WTC11 (cell line): Measurements from ENCODE around the gene COL20A1. TPM values are rescaled to one million over a fixed set of nuclear protein-coding genes. Genes with fewer than 3 reads are reported as not detected.

Experiments used
- ATAC-seq: fragments of 200-7000 bp; cut with Tn5 transposase; 2 replicates; pipeline ENCODE4 v1.10.0; 2021; ENCODE audit warnings: mild to moderate bottlenecking, moderate library complexity
- CTCF ChIA-PET: fragments of 300-600 bp; sonication (Branson Sonifier 250); formaldehyde crosslinking; loops from one replicate; lab custom pipeline; 2021; ENCODE audit warnings: antibody characterized with exemption; lab: Charles Lee
- POLR2A ChIA-PET: fragments of 350-600 bp; sonication (Branson Sonifier 250); formaldehyde crosslinking; loops from one replicate; lab custom pipeline; 2021; ENCODE audit warnings: antibody characterized with exemption; lab: Charles Lee
- DNase-seq: peaks from one replicate; pipeline ENCODE4 v3.0.0; 2021; ENCODE audit warnings: low spot score
- H3K27ac Mint-ChIP-seq: 2 replicates; pipeline ENCODE4 v1.8.0; 2021; ENCODE audit warnings: mixed read lengths
- H3K27me3 Mint-ChIP-seq: 2 replicates; pipeline ENCODE4 v1.8.0; 2021; ENCODE audit warnings: low read depth, mild to moderate bottlenecking, moderate library complexity, mixed read lengths
- H3K36me3 Mint-ChIP-seq: 2 replicates; pipeline ENCODE4 v1.8.0; 2021; ENCODE audit warnings: mixed read lengths
- H3K4me1 Mint-ChIP-seq: 2 replicates; pipeline ENCODE4 v1.8.0; 2022; ENCODE audit warnings: mixed read lengths
- H3K4me3 Mint-ChIP-seq: 2 replicates; pipeline ENCODE4 v1.8.0; 2021; ENCODE audit warnings: mild to moderate bottlenecking, moderate library complexity, mixed read lengths
- H3K9me3 Mint-ChIP-seq: 2 replicates; pipeline ENCODE4 v1.8.0; 2021; ENCODE audit warnings: mixed read lengths
- ATF2 ChIP-seq: sonication (generic); formaldehyde crosslinking; IDR thresholded peaks from 2 replicates; pipeline ENCODE4 v1.8.1; 2022; ENCODE audit warnings: low read depth, missing genetic modification reagents, borderline replicate concordance
- CREB1 ChIP-seq: sonication (generic); formaldehyde crosslinking; IDR thresholded peaks from 2 replicates; pipeline ENCODE4 v1.8.0; 2023; ENCODE audit warnings: mild to moderate bottlenecking, missing genetic modification reagents
- ELF4 ChIP-seq: sonication (generic); formaldehyde crosslinking; IDR thresholded peaks from 2 replicates; pipeline ENCODE4 v1.8.1; 2022; ENCODE audit warnings: low read depth, mild to moderate bottlenecking, moderate library complexity, missing genetic modification reagents
- JUN ChIP-seq: sonication (generic); formaldehyde crosslinking; IDR thresholded peaks from 2 replicates; pipeline ENCODE4 v1.8.0; 2023; ENCODE audit warnings: mild to moderate bottlenecking, missing genetic modification reagents
- KAT7 ChIP-seq: sonication (generic); formaldehyde crosslinking; IDR thresholded peaks from 2 replicates; pipeline ENCODE4 v1.8.1; 2023; ENCODE audit warnings: missing genetic modification reagents, mild to moderate bottlenecking, borderline replicate concordance
- NFATC4 ChIP-seq: fragments of 250-450 bp; sonication (Bioruptor Pico); IDR thresholded peaks from 2 replicates; pipeline ENCODE4 v1.9.0; 2021; ENCODE audit warnings: mild to moderate bottlenecking
- OVOL2 ChIP-seq: fragments of 250-450 bp; sonication (Bioruptor Pico); IDR thresholded peaks from 2 replicates; pipeline ENCODE4 v1.9.0; 2021; ENCODE audit warnings: mild to moderate bottlenecking, borderline replicate concordance
- PRDM15 ChIP-seq: sonication (generic); formaldehyde crosslinking; IDR thresholded peaks from 2 replicates; pipeline ENCODE4 v1.8.0; 2022; ENCODE audit warnings: missing genetic modification reagents
- TP53 ChIP-seq: sonication (generic); formaldehyde crosslinking; IDR thresholded peaks from 2 replicates; pipeline ENCODE4 v1.8.1; 2023; ENCODE audit warnings: mild to moderate bottlenecking, missing genetic modification reagents
- ZNF263 ChIP-seq: sonication (generic); formaldehyde crosslinking; IDR thresholded peaks from 2 replicates; pipeline ENCODE4 v1.8.1; 2022; ENCODE audit warnings: low read depth, mild to moderate bottlenecking, moderate library complexity, missing genetic modification reagents
- ZNF317 ChIP-seq: sonication (generic); formaldehyde crosslinking; IDR thresholded peaks from 2 replicates; pipeline ENCODE4 v1.8.1; 2023; ENCODE audit warnings: low read depth, mild to moderate bottlenecking, moderate library complexity, missing genetic modification reagents, borderline replicate concordance
- total RNA-seq: library from RNA; stranded (reverse); gene quantifications from 3 replicates; pipeline ENCODE4 v1.2.3, GENCODE V29; 2021
- TF ChIP-seq, protein P1 (sequence below): sonication (generic); formaldehyde crosslinking; IDR thresholded peaks from 2 replicates; pipeline ENCODE4 v1.8.1; 2023; ENCODE audit warnings: mild to moderate bottlenecking, moderate library complexity, missing genetic modification reagents
- TF ChIP-seq, protein P2 (sequence below): sonication (generic); formaldehyde crosslinking; IDR thresholded peaks from 2 replicates; pipeline ENCODE4 v1.8.1; 2023; ENCODE audit warnings: mild to moderate bottlenecking, missing genetic modification reagents, moderate library complexity
- TF ChIP-seq, protein P3 (sequence below): fragments of 250-450 bp; sonication (Bioruptor Pico); IDR thresholded peaks from 2 replicates; pipeline ENCODE4 v1.9.0; 2021; ENCODE audit warnings: mild to moderate bottlenecking
- TF ChIP-seq, protein P4 (sequence below): fragments of 250-450 bp; sonication (Bioruptor Pico); IDR thresholded peaks from 2 replicates; pipeline ENCODE4 v1.9.0; 2021; ENCODE audit warnings: mild to moderate bottlenecking, borderline replicate concordance

The COL20A1 gene
- total RNA-seq, 1 experiment from 2014 or later, result 1.3 TPM

GRCh38 chr20:63354636-63355350 lies 61.8 kb downstream of the COL20A1 start (continued):
- TF ChIP-seq, protein P1, sequence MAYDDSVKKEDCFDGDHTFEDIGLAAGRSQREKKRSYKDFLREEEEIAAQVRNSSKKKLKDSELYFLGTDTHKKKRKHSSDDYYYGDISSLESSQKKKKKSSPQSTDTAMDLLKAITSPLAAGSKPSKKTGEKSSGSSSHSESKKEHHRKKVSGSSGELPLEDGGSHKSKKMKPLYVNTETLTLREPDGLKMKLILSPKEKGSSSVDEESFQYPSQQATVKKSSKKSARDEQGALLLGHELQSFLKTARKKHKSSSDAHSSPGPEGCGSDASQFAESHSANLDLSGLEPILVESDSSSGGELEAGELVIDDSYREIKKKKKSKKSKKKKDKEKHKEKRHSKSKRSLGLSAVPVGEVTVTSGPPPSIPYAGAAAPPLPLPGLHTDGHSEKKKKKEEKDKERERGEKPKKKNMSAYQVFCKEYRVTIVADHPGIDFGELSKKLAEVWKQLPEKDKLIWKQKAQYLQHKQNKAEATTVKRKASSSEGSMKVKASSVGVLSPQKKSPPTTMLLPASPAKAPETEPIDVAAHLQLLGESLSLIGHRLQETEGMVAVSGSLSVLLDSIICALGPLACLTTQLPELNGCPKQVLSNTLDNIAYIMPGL (CRISPR knock-in tag), result no peak

- no peak overlapping the region for H3K4me3 Mint-ChIP-seq
- H3K9me3 Mint-ChIP-seq, result peaks cover 3% of the 10 kb centered on the region; the same call in 1 of the 2 replicates
- ATAC-seq (no peak), DNase-seq (no peak)
- ChIA-PET POLR2A (no interaction called here), CTCF (no interaction called here)
- peaks cover 8% of the 10 kb centered on the region for H3K4me1 Mint-ChIP-seq
- TF ChIP-seq NFATC4 (CRISPR knock-in tag), result no peak
- TF ChIP-seq CREB1 (CRISPR knock-in tag), result no peak
- H3K36me3 Mint-ChIP-seq, result no peaks in the 10 kb centered on the region
- H3K27me3 Mint-ChIP-seq, result peaks cover 3% of the 10 kb centered on the region
- no peak overlapping the region for H3K27ac Mint-ChIP-seq
Observed at GRCh38 chr20:63355781-63356295, 62.9 kb downstream of the COL20A1 start.

DNA sequence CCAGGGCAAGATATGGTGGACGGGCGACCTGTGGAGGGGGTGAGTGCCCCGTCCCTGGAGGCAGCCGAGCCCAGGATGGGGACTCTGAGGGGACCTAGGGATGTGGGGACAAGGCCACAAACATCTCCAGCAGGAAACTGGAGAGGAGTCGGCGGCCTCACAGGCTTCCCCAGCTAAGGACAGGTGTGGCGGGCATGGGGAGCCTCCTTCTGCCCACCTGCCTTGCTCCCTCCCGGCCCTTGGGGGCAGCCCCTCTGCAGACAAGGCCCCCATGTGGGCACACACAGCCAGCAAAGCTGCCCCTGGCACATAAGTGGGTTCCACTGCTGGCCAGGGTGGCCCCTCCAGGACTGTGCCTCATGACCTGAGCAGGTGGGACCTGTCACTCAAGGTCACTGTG lies 63.5 kb downstream of the COL20A1 start:
- ATAC-seq (no peak), DNase-seq (no peak)
- ChIA-PET POLR2A (no interaction called here), CTCF (interaction anchor here (2.1 kb wide), 1 partner anchor 21 kb away, joined by 8 read pairs; no protein-coding TSS in a partner anchor)
- Mint-ChIP-seq H3K9me3 (no peaks in the 10 kb centered on the region), H3K27ac (no peak overlapping the region), H3K4me1 (peaks cover 8% of the 10 kb centered on the region), H3K27me3 (peaks cover 3% of the 10 kb centered on the region), H3K36me3 (no peaks in the 10 kb centered on the region), H3K4me3 (no peak overlapping the region)
- TF ChIP-seq, protein P2, sequence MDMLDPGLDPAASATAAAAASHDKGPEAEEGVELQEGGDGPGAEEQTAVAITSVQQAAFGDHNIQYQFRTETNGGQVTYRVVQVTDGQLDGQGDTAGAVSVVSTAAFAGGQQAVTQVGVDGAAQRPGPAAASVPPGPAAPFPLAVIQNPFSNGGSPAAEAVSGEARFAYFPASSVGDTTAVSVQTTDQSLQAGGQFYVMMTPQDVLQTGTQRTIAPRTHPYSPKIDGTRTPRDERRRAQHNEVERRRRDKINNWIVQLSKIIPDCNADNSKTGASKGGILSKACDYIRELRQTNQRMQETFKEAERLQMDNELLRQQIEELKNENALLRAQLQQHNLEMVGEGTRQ (CRISPR knock-in tag), result no peak
- TF ChIP-seq TP53, result no peak
- no peak for TF ChIP-seq ZNF263
- no peak for TF ChIP-seq CREB1 (CRISPR knock-in tag)
- no peak for TF ChIP-seq JUN (CRISPR knock-in tag)
- TF ChIP-seq ATF2 (CRISPR knock-in tag), result no peak
- TF ChIP-seq PRDM15 (CRISPR knock-in tag), result no peak
- TF ChIP-seq, protein P3, sequence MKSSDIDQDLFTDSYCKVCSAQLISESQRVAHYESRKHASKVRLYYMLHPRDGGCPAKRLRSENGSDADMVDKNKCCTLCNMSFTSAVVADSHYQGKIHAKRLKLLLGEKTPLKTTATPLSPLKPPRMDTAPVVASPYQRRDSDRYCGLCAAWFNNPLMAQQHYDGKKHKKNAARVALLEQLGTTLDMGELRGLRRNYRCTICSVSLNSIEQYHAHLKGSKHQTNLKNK, result no peak
- no peak for TF ChIP-seq KAT7 (CRISPR knock-in tag)
- no peak for TF ChIP-seq ELF4 (CRISPR knock-in tag)
- no peak for TF ChIP-seq ZNF317 (CRISPR knock-in tag)
- no peak for TF ChIP-seq OVOL2 (CRISPR knock-in tag)
- TF ChIP-seq, protein P4, sequence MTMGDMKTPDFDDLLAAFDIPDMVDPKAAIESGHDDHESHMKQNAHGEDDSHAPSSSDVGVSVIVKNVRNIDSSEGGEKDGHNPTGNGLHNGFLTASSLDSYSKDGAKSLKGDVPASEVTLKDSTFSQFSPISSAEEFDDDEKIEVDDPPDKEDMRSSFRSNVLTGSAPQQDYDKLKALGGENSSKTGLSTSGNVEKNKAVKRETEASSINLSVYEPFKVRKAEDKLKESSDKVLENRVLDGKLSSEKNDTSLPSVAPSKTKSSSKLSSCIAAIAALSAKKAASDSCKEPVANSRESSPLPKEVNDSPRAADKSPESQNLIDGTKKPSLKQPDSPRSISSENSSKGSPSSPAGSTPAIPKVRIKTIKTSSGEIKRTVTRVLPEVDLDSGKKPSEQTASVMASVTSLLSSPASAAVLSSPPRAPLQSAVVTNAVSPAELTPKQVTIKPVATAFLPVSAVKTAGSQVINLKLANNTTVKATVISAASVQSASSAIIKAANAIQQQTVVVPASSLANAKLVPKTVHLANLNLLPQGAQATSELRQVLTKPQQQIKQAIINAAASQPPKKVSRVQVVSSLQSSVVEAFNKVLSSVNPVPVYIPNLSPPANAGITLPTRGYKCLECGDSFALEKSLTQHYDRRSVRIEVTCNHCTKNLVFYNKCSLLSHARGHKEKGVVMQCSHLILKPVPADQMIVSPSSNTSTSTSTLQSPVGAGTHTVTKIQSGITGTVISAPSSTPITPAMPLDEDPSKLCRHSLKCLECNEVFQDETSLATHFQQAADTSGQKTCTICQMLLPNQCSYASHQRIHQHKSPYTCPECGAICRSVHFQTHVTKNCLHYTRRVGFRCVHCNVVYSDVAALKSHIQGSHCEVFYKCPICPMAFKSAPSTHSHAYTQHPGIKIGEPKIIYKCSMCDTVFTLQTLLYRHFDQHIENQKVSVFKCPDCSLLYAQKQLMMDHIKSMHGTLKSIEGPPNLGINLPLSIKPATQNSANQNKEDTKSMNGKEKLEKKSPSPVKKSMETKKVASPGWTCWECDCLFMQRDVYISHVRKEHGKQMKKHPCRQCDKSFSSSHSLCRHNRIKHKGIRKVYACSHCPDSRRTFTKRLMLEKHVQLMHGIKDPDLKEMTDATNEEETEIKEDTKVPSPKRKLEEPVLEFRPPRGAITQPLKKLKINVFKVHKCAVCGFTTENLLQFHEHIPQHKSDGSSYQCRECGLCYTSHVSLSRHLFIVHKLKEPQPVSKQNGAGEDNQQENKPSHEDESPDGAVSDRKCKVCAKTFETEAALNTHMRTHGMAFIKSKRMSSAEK, result no peak
- TF ChIP-seq, protein P1 (CRISPR knock-in tag), result no peak
